Astrocyte of the spinal cord (primary cell): ENCODE results near the gene B4GALNT3.

Experiments used
- DNase-seq: peaks from one replicate; pipeline ENCODE4 v3.0.0; 2011; ENCODE audit warnings: low read depth, low spot score
- H3K4me3 ChIP-seq: 2 replicates; pipeline ENCODE4 v1.5.1; 2011; ENCODE audit warnings: low read depth, mild to moderate bottlenecking, low read length, moderate library complexity
- CTCF ChIP-seq: IDR thresholded peaks from 2 replicates; pipeline ENCODE4 v1.5.1; 2012; ENCODE audit warnings: low read depth, mild to moderate bottlenecking, low read length, inconsistent platforms
- in situ Hi-C: cut with HindIII; loops from 2 replicates; pipeline ENCODE4 v1.10.0; 2017; ENCODE audit warnings: low sequenced_read_pairs

Gene B4GALNT3

DNA sequence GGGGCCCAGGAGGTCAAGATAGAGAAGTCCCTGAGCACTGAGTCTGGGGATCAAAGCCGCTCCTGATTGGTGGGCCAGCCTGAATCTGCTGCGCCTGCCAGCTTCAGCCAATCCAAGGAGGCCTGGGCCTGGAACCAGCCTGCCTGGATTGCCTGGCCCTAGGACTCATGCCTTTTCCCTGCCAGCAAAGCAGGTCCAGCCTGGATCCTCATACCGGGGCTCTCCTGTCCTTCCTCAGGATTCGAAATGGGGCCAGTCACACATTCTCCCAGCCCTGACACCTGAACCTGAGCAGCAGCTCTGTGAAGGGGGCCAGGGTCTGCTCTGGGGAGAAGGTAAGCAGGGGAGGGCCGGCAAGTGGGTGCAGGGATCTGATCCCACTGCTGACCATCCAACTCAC is 121.6 kb downstream of the B4GALNT3 start:
- TF ChIP-seq CTCF = no peak
- DNase-seq = no peak
- no peak overlapping the region for H3K4me3 ChIP-seq
- in situ Hi-C loops = no loop called here

- DNase-seq = no peak
- no peak for TF ChIP-seq CTCF
- in situ Hi-C loops = no loop called here
- H3K4me3 ChIP-seq = no peak overlapping the region
Measured at GRCh38 chr12:581746-582145, 122.0 kb downstream of the B4GALNT3 start.

DNA sequence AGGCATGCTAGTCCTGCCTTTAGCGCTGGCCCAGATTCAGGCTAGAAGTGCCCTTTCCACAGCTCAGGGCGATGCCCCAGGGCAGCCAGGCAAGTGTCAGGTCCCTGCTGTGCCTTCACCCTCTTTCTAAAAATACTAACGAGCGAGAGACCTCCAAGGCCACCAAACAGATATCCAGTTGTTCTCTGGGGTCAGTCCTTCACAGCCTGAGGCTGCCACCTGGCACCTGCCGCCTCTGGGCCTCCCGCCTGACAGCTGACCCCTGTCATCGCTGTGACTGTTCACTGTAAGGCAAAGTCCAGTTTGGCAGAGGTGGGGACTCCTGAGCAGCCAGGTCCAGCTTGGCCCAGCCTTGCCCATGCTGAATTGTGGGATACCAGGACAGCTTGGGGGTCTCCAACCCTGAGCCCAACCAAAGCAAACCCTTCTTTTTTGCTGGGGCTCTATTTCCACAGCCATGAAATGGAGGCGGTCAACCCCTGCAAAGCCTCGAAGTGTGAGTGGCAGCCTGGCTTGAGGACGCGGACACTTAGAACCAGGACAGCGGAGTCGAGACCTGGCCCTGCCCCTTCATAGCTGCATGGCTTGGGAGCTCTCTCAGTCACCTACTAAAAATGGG is 123.6 kb downstream of the B4GALNT3 start:
- DNase-seq = no peak
- in situ Hi-C loops = no loop called here
- no peak for TF ChIP-seq CTCF
- no peak overlapping the region for H3K4me3 ChIP-seq

DNA sequence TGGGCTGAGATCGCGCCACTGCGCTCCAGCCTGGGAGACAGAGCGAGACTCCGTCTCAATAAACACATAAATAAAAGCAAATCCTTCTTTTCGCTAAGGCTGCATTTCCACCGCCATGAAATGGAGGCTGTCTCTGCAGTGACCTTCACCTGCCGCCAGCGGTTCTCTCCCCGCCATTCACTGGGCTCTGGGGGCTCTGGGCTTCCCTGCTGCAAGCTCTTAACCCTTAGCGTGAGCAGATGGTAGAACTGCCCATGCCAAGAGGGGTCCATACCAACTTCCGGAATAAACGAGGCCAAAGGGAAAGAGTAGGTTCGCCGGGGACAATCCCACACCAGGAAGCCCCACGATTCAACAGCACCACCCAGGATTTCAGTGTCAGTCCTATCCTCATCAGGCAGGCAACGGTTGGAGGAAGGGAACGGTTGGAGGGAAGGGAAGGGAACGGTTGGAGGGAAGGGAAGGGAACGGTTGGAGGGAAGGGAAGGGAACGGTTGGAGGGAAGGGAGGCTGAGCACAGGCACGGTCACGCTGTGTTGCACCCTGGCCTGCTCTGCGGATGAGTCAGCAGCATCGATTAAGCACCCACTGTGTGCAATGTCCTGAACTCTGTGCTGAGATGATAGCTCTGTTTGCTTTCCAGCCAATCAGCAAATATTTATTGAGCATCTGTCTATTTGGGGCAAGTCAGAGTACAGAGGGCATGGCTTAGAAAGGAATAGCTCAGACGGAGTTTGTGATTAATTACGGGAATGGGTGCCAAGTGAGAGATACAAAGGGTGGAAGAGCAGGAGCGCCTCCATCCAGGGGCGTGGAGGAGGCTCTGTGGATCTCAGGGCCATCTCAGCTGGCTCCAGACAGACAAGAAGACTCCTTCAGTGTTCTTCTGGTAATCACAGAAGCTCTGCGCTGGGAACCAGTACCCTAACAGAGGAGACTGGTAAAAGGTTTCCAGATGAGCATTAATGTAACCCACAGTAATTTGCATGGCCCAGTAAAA is 125.6 kb downstream of the B4GALNT3 start:
- no peak for DNase-seq
- H3K4me3 ChIP-seq = no peak overlapping the region
- no peak for TF ChIP-seq CTCF
- in situ Hi-C loops = no loop called here

DNA sequence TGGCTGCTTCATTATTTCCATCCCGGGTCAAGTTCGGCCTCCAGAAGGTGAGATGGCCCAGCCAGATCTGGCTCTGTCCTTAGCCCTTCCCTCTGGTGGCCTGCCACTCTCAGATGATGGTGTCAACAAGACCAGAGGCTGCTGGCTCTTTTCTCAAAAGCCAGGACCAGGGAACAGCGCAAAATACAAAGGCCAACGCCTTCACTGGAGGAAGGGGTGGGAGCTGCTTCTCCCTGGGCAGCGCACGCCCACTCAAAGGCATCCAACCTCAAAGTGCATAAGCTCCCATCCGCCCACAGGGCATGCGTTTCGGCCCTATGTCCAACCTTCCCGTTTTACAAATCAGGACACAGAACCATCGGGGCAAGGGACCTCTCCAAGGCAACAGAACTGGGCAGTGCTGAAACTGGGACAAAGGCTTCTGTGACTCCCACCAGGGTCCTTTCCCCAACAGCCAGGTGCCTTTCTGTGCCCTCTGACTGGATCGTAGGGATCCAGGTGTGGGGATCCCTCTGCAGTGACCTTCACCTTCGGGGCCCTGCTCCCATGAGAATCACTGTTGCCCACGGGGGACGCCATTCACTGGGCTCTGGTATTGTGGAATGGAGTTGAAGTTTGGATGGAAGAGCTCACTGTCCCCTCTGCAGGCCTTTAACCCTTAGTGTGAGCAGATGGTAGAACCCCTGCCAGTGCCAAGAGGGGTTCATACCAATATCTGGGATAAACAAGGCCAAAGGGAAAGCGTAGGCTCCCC is 126.8 kb downstream of the B4GALNT3 start:
- no peak for TF ChIP-seq CTCF
- no peak overlapping the region for H3K4me3 ChIP-seq
- no peak for DNase-seq
- in situ Hi-C loops = no loop called here
